WTC11 (cell line): ENCODE measurements around the gene CLIC6. TPM values are rescaled to one million over a fixed set of nuclear protein-coding genes. Genes with fewer than 3 reads are reported as not detected.

ENCODE experiments used
- ATAC-seq: fragments of 200-7000 bp; cut with Tn5 transposase; 2 replicates; pipeline ENCODE4 v1.10.0; 2021; ENCODE audit warnings: mild to moderate bottlenecking, moderate library complexity
- CTCF ChIA-PET: fragments of 300-600 bp; sonication (Branson Sonifier 250); formaldehyde crosslinking; loops from one replicate; lab custom pipeline; 2021; ENCODE audit warnings: antibody characterized with exemption; lab: Charles Lee
- POLR2A ChIA-PET: fragments of 350-600 bp; sonication (Branson Sonifier 250); formaldehyde crosslinking; loops from one replicate; lab custom pipeline; 2021; ENCODE audit warnings: antibody characterized with exemption; lab: Charles Lee
- DNase-seq: peaks from one replicate; pipeline ENCODE4 v3.0.0; 2021; ENCODE audit warnings: low spot score
- H3K27ac Mint-ChIP-seq: 2 replicates; pipeline ENCODE4 v1.8.0; 2021; ENCODE audit warnings: mixed read lengths
- H3K27me3 Mint-ChIP-seq: 2 replicates; pipeline ENCODE4 v1.8.0; 2021; ENCODE audit warnings: low read depth, mild to moderate bottlenecking, moderate library complexity, mixed read lengths
- H3K36me3 Mint-ChIP-seq: 2 replicates; pipeline ENCODE4 v1.8.0; 2021; ENCODE audit warnings: mixed read lengths
- H3K4me1 Mint-ChIP-seq: 2 replicates; pipeline ENCODE4 v1.8.0; 2022; ENCODE audit warnings: mixed read lengths
- H3K4me3 Mint-ChIP-seq: 2 replicates; pipeline ENCODE4 v1.8.0; 2021; ENCODE audit warnings: mild to moderate bottlenecking, moderate library complexity, mixed read lengths
- H3K9me3 Mint-ChIP-seq: 2 replicates; pipeline ENCODE4 v1.8.0; 2021; ENCODE audit warnings: mixed read lengths
- CBFB ChIP-seq: sonication (generic); formaldehyde crosslinking; IDR thresholded peaks from 2 replicates; pipeline ENCODE4 v1.8.1; 2022; ENCODE audit warnings: mild to moderate bottlenecking, low read depth, missing genetic modification reagents
- CREM ChIP-seq: sonication (generic); formaldehyde crosslinking; IDR thresholded peaks from 2 replicates; pipeline ENCODE4 v1.8.1; 2022; ENCODE audit warnings: mild to moderate bottlenecking, missing genetic modification reagents, moderate library complexity
- GTF2I ChIP-seq: fragments of 250-450 bp; sonication (Bioruptor Pico); conservative IDR thresholded peaks from 2 replicates; pipeline ENCODE4 v1.4.0; 2021; ENCODE audit warnings: mild to moderate bottlenecking
- SMAD4 ChIP-seq: sonication (generic); formaldehyde crosslinking; IDR thresholded peaks from 2 replicates; pipeline ENCODE4 v1.8.0; 2022; ENCODE audit warnings: mild to moderate bottlenecking, missing genetic modification reagents
- TEAD4 ChIP-seq: sonication (generic); formaldehyde crosslinking; IDR thresholded peaks from 2 replicates; pipeline ENCODE4 v1.8.0; 2022; ENCODE audit warnings: mild to moderate bottlenecking, missing genetic modification reagents
- ZBTB21 ChIP-seq: sonication (generic); formaldehyde crosslinking; IDR thresholded peaks from 2 replicates; pipeline ENCODE4 v1.8.1; 2023; ENCODE audit warnings: mild to moderate bottlenecking, missing genetic modification reagents, borderline replicate concordance
- ZNF121 ChIP-seq: sonication (generic); formaldehyde crosslinking; IDR thresholded peaks from 2 replicates; pipeline ENCODE4 v1.8.0; 2023; ENCODE audit warnings: missing genetic modification reagents
- ZNF232 ChIP-seq: sonication (generic); formaldehyde crosslinking; IDR thresholded peaks from 2 replicates; pipeline ENCODE4 v1.8.0; 2022; ENCODE audit warnings: mild to moderate bottlenecking, missing genetic modification reagents
- ZNF317 ChIP-seq: sonication (generic); formaldehyde crosslinking; IDR thresholded peaks from 2 replicates; pipeline ENCODE4 v1.8.1; 2023; ENCODE audit warnings: low read depth, mild to moderate bottlenecking, moderate library complexity, missing genetic modification reagents, borderline replicate concordance
- ZNF423 ChIP-seq: fragments of 250-450 bp; sonication (Bioruptor Pico); IDR thresholded peaks from 2 replicates; pipeline ENCODE4 v2.1.2; 2022; ENCODE audit warnings: mild to moderate bottlenecking, moderate library complexity
- total RNA-seq: library from RNA; stranded (reverse); gene quantifications from 3 replicates; pipeline ENCODE4 v1.2.3, GENCODE V29; 2021
- TF ChIP-seq, protein P1 (sequence below): fragments of 250-450 bp; sonication (Bioruptor Pico); IDR thresholded peaks from 2 replicates; pipeline ENCODE4 v1.9.0; 2021; ENCODE audit warnings: mild to moderate bottlenecking
- TF ChIP-seq, protein P2 (sequence below): sonication (generic); formaldehyde crosslinking; IDR thresholded peaks from 2 replicates; pipeline ENCODE4 v1.8.0; 2023; ENCODE audit warnings: mild to moderate bottlenecking, missing genetic modification reagents
- TF ChIP-seq, protein P3 (sequence below): sonication (generic); formaldehyde crosslinking; IDR thresholded peaks from 2 replicates; pipeline ENCODE4 v1.8.0; 2023; ENCODE audit warnings: missing genetic modification reagents
- TF ChIP-seq, protein P4 (sequence below): fragments of 200-600 bp; IDR thresholded peaks from 2 replicates; pipeline ENCODE4 v1.8.0; 2022; ENCODE audit warnings: antibody characterized with exemption
- TF ChIP-seq, protein P5 (sequence below): sonication (generic); formaldehyde crosslinking; IDR thresholded peaks from 2 replicates; pipeline ENCODE4 v1.8.1; 2023; ENCODE audit warnings: mild to moderate bottlenecking, missing genetic modification reagents, moderate library complexity
- TF ChIP-seq, protein P6 (sequence below): sonication (generic); formaldehyde crosslinking; IDR thresholded peaks from 2 replicates; pipeline ENCODE4 v1.8.0; 2022; ENCODE audit warnings: mild to moderate bottlenecking, missing genetic modification reagents
- TF ChIP-seq, protein P7 (sequence below): sonication (generic); formaldehyde crosslinking; IDR thresholded peaks from 2 replicates; pipeline ENCODE4 v1.8.1; 2022; ENCODE audit warnings: low read depth, missing genetic modification reagents, borderline replicate concordance

CLIC6 gene
- total RNA-seq, 1 experiment from 2014 or later, result 1.8 TPM

DNA sequence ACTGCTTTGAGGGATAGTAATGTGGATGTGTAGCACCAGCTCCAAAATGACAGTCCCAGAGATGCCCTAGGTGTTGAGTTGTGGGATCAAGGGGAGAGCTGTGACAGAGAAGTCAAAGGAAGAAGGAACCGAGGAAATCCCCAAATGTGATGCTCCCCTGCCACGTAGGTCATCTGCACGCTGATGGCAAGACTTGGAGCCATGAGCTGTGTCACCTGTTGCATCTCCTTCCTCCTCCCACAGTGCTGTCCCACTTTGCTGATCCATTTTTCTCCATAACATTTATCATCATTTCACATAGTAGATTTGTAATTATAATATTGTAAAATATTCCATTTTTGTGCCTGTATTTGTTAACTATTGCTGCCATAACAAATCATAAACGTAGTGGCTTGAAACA is 36.3 kb upstream of the CLIC6 start:
- POLR2A ChIA-PET, result no interaction called here
- ATAC-seq (no peak), DNase-seq (no peak)
- Mint-ChIP-seq H3K9me3 (no peaks in the 10 kb centered on the region), H3K36me3 (no peaks in the 10 kb centered on the region), H3K27me3 (no peaks in the 10 kb centered on the region; the same call in 1 of the 2 replicates), H3K27ac (no peak overlapping the region), H3K4me3 (no peak overlapping the region), H3K4me1 (no peaks in the 10 kb centered on the region)
- TF ChIP-seq, protein P1, sequence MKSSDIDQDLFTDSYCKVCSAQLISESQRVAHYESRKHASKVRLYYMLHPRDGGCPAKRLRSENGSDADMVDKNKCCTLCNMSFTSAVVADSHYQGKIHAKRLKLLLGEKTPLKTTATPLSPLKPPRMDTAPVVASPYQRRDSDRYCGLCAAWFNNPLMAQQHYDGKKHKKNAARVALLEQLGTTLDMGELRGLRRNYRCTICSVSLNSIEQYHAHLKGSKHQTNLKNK, result no peak
- TF ChIP-seq, protein P2, sequence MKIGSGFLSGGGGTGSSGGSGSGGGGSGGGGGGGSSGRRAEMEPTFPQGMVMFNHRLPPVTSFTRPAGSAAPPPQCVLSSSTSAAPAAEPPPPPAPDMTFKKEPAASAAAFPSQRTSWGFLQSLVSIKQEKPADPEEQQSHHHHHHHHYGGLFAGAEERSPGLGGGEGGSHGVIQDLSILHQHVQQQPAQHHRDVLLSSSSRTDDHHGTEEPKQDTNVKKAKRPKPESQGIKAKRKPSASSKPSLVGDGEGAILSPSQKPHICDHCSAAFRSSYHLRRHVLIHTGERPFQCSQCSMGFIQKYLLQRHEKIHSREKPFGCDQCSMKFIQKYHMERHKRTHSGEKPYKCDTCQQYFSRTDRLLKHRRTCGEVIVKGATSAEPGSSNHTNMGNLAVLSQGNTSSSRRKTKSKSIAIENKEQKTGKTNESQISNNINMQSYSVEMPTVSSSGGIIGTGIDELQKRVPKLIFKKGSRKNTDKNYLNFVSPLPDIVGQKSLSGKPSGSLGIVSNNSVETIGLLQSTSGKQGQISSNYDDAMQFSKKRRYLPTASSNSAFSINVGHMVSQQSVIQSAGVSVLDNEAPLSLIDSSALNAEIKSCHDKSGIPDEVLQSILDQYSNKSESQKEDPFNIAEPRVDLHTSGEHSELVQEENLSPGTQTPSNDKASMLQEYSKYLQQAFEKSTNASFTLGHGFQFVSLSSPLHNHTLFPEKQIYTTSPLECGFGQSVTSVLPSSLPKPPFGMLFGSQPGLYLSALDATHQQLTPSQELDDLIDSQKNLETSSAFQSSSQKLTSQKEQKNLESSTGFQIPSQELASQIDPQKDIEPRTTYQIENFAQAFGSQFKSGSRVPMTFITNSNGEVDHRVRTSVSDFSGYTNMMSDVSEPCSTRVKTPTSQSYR (CRISPR knock-in tag), result no peak
- TF ChIP-seq, protein P3, sequence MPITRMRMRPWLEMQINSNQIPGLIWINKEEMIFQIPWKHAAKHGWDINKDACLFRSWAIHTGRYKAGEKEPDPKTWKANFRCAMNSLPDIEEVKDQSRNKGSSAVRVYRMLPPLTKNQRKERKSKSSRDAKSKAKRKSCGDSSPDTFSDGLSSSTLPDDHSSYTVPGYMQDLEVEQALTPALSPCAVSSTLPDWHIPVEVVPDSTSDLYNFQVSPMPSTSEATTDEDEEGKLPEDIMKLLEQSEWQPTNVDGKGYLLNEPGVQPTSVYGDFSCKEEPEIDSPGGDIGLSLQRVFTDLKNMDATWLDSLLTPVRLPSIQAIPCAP (CRISPR knock-in tag), result no peak
- TF ChIP-seq ZNF317 (CRISPR knock-in tag) (no peak), CREM (CRISPR knock-in tag) (no peak)
- CTCF ChIA-PET, result interaction anchor here (0.7 to 3.3 kb wide), 5 partner anchors 30 to 285 kb away, joined by 3 to 17 read pairs (median 5); no protein-coding TSS in a partner anchor

DNA sequence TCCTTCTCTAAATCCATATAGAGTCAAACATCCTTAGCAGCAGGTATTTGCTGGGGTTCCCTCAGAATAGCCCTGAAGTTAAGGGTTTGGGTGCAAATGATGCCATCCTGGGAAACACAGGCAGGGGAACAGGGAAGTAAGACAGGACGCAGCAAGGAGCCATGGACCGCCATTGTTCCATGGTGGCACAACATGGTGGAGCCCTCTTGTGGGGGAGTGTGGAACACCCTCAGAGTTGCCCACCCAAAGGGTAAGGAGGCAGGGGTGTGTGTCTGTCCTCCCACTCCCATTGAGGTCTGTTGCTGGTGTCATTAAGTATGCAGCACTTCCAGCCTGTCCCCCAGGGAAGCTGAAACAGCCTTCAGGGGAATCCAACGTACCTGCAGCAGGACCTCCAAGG is 33.5 kb upstream of the CLIC6 start:
- Mint-ChIP-seq H3K27ac (no peak overlapping the region), H3K4me3 (no peak overlapping the region), H3K27me3 (no peaks in the 10 kb centered on the region; the same call in 1 of the 2 replicates), H3K36me3 (no peaks in the 10 kb centered on the region), H3K9me3 (peaks cover 3% of the 10 kb centered on the region; the same call in 1 of the 2 replicates), H3K4me1 (no peaks in the 10 kb centered on the region)
- ATAC-seq (peak; percentile 83), DNase-seq (peak; percentile 67)
- no peak for TF ChIP-seq SMAD4 (CRISPR knock-in tag)
- TF ChIP-seq, protein P4, sequence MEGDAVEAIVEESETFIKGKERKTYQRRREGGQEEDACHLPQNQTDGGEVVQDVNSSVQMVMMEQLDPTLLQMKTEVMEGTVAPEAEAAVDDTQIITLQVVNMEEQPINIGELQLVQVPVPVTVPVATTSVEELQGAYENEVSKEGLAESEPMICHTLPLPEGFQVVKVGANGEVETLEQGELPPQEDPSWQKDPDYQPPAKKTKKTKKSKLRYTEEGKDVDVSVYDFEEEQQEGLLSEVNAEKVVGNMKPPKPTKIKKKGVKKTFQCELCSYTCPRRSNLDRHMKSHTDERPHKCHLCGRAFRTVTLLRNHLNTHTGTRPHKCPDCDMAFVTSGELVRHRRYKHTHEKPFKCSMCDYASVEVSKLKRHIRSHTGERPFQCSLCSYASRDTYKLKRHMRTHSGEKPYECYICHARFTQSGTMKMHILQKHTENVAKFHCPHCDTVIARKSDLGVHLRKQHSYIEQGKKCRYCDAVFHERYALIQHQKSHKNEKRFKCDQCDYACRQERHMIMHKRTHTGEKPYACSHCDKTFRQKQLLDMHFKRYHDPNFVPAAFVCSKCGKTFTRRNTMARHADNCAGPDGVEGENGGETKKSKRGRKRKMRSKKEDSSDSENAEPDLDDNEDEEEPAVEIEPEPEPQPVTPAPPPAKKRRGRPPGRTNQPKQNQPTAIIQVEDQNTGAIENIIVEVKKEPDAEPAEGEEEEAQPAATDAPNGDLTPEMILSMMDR, result peak; percentile 62; the same call in 1 of the 2 replicates
- POLR2A ChIA-PET, result interaction anchor here (0.7 kb wide), 1 partner anchor 15 kb away, joined by 7 read pairs; no protein-coding TSS in a partner anchor
- CTCF ChIA-PET, result interaction anchor here (0.7 to 2.7 kb wide), 6 partner anchors 33 to 1396 kb away, joined by 3 to 9 read pairs (median 3); no protein-coding TSS in a partner anchor

DNA sequence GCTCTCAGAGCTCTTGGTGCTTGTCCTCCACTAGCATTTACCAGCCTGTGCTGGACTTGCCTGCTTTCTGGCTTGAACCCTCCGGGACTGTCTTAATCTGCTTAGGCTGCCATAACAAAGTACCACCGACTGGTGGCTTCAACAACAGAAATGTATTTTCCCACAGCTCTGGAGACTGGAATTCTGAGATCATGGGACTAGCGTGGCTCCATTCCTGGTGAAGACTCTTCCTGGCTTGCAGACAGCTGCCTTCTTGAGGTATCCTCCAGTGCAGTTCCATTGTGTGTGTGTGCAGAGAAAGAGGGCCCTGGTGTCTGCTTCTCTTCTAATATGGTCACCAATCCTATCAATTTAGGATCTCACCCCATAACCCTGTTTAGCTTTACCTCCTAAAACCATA is 31.8 kb upstream of the CLIC6 start:
- ATAC-seq (no peak), DNase-seq (no peak)
- H3K36me3 Mint-ChIP-seq, result no peaks in the 10 kb centered on the region
- no peak overlapping the region for H3K27ac Mint-ChIP-seq
- peaks cover 3% of the 10 kb centered on the region; the same call in 1 of the 2 replicates for H3K9me3 Mint-ChIP-seq
- no peak overlapping the region for H3K4me3 Mint-ChIP-seq
- peaks cover 2% of the 10 kb centered on the region for H3K4me1 Mint-ChIP-seq
- H3K27me3 Mint-ChIP-seq, result peaks cover 4% of the 10 kb centered on the region
- ChIA-PET POLR2A (no interaction called here), CTCF (interaction anchor here (0.6 to 2.7 kb wide), 2 partner anchors 32 to 126 kb away, joined by 3 to 9 read pairs; partner anchors contain the start of gene CLIC6)
- TF ChIP-seq, protein P5, sequence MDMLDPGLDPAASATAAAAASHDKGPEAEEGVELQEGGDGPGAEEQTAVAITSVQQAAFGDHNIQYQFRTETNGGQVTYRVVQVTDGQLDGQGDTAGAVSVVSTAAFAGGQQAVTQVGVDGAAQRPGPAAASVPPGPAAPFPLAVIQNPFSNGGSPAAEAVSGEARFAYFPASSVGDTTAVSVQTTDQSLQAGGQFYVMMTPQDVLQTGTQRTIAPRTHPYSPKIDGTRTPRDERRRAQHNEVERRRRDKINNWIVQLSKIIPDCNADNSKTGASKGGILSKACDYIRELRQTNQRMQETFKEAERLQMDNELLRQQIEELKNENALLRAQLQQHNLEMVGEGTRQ (CRISPR knock-in tag), result no peak
- TF ChIP-seq TEAD4 (CRISPR knock-in tag), result no peak
- no peak for TF ChIP-seq CBFB (CRISPR knock-in tag)
- TF ChIP-seq, protein P6, sequence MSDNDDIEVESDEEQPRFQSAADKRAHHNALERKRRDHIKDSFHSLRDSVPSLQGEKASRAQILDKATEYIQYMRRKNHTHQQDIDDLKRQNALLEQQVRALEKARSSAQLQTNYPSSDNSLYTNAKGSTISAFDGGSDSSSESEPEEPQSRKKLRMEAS (CRISPR knock-in tag), result no peak
- TF ChIP-seq, protein P7, sequence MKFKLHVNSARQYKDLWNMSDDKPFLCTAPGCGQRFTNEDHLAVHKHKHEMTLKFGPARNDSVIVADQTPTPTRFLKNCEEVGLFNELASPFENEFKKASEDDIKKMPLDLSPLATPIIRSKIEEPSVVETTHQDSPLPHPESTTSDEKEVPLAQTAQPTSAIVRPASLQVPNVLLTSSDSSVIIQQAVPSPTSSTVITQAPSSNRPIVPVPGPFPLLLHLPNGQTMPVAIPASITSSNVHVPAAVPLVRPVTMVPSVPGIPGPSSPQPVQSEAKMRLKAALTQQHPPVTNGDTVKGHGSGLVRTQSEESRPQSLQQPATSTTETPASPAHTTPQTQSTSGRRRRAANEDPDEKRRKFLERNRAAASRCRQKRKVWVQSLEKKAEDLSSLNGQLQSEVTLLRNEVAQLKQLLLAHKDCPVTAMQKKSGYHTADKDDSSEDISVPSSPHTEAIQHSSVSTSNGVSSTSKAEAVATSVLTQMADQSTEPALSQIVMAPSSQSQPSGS, result no peak
- no peak for TF ChIP-seq ZBTB21
- no peak for TF ChIP-seq ZNF121 (CRISPR knock-in tag)
- no peak for TF ChIP-seq ZNF232
- TF ChIP-seq SMAD4 (CRISPR knock-in tag), result no peak
- TF ChIP-seq ZNF423 (CRISPR knock-in tag), result no peak
- no peak for TF ChIP-seq GTF2I (CRISPR knock-in tag)
- TF ChIP-seq, protein P2 (CRISPR knock-in tag), result no peak
